A549 (cell line): ENCODE measurements around the gene GNAI2.
"Not testable (repeated sequence)": the region's sequence is repeated elsewhere in the genome, so short reads cannot be mapped to it uniquely, and the experiment has no call there.

Experiments
- JUN ChIP-seq, 2 experiments: fragments of >200 bp; sonication (Bioruptor Twin); formaldehyde crosslinking; IDR thresholded peaks; 2 replicates in 1 of 2; 3 replicates in 1 of 2; pipeline ENCODE4 v1.6.1; 2016 to 2017
- TF ChIP-seq, protein P1 (sequence below): fragments of >200 bp; sonication (Bioruptor Twin); formaldehyde crosslinking; IDR thresholded peaks from 3 replicates; pipeline ENCODE4 v1.5.1; 2016

DNA sequence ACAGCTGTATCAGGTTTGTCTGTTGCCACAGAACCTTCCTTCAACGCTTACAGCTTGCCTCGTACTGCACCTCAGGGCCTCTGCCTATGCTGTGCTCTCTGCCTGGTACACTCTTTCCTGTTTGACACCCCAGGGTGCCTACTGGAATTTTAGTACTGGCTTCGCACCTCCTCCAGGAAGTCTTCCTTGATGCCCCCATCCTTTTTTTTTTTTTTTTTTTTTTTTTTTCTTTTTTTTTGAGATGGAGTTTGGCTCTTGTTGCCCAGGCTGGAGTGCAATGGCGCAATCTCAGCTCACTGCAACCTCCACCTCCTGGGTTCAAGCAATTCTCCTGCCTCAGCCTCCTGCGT lies 24.7 kb upstream of the GNAI2 start:
- TF ChIP-seq JUN (IDR thresholded peaks at IDR 0.05), result not testable (repeated sequence)
- TF ChIP-seq, protein P1, sequence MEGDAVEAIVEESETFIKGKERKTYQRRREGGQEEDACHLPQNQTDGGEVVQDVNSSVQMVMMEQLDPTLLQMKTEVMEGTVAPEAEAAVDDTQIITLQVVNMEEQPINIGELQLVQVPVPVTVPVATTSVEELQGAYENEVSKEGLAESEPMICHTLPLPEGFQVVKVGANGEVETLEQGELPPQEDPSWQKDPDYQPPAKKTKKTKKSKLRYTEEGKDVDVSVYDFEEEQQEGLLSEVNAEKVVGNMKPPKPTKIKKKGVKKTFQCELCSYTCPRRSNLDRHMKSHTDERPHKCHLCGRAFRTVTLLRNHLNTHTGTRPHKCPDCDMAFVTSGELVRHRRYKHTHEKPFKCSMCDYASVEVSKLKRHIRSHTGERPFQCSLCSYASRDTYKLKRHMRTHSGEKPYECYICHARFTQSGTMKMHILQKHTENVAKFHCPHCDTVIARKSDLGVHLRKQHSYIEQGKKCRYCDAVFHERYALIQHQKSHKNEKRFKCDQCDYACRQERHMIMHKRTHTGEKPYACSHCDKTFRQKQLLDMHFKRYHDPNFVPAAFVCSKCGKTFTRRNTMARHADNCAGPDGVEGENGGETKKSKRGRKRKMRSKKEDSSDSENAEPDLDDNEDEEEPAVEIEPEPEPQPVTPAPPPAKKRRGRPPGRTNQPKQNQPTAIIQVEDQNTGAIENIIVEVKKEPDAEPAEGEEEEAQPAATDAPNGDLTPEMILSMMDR, result not testable (repeated sequence)
